IMR-90 (cell line): ENCODE data around the gene GNB2. TPM values are rescaled to one million over a fixed set of nuclear protein-coding genes. Genes with fewer than 3 reads are reported as not detected.

Experiments used
- ATAC-seq: fragments of 200-7000 bp; cut with Tn5 transposase; 2 replicates; pipeline ENCODE4 v1.9.1; 2020; ENCODE audit warnings: low read depth, mild to moderate bottlenecking, moderate library complexity
- BruUV-seq: library from RNA; stranded (reverse); fragments of 400-500 nt; replicated peaks from 2 replicates; lab custom pipeline; 2021; lab: Mats Ljungman, UMichigan
- CTCF ChIA-PET: fragments of 300-600 bp; formaldehyde crosslinking; extraction: SDS; loops from one replicate; lab custom pipeline; 2021; ENCODE audit warnings: antibody characterized with exemption; lab: Yijun Ruan, JAX
- POLR2A ChIA-PET: fragments of 300-600 bp; sonication (Branson Sonifier 250); formaldehyde crosslinking; loops from one replicate; lab custom pipeline; 2022; ENCODE audit warnings: antibody characterized with exemption; ENCODE audit not compliant: unreplicated experiment; lab: Charles Lee
- DNase-seq: peaks from one replicate; pipeline ENCODE4 v3.0.0; 2013
- H2AFZ ChIP-seq: replicated peaks from 2 replicates; pipeline ENCODE3; 2013; ENCODE audit warnings: low read length, mild to moderate bottlenecking; ENCODE audit not compliant: poor library complexity
- H2AK5ac ChIP-seq: 2 replicates; pipeline ENCODE4 v1.6.1; 2013; ENCODE audit warnings: low read depth, low read length, inconsistent platforms
- H2AK9ac ChIP-seq: replicated peaks from 2 replicates; pipeline ENCODE3; 2013; ENCODE audit warnings: mild to moderate bottlenecking, low read depth, low read length, moderate library complexity; ENCODE audit not compliant: poor library complexity
- H2BK120ac ChIP-seq: 2 replicates; pipeline ENCODE4 v1.6.1; 2013; ENCODE audit warnings: low read depth, low read length, inconsistent platforms
- H2BK15ac ChIP-seq: 3 replicates; pipeline ENCODE4 v1.6.1; 2013; ENCODE audit warnings: low read depth, low read length, inconsistent platforms
- H2BK20ac ChIP-seq: 2 replicates; pipeline ENCODE4 v1.6.1; 2013; ENCODE audit warnings: low read depth, mild to moderate bottlenecking, inconsistent platforms, low read length, moderate library complexity
- H2BK5ac ChIP-seq: 2 replicates; pipeline ENCODE4 v1.6.1; 2013; ENCODE audit warnings: mild to moderate bottlenecking, low read depth, low read length, inconsistent platforms; ENCODE audit not compliant: poor library complexity, severe bottlenecking
- H3K14ac ChIP-seq: replicated peaks from 2 replicates; pipeline ENCODE4 v1.6.1; 2013; ENCODE audit warnings: low read depth, low read length, inconsistent platforms
- H3K18ac ChIP-seq: 2 replicates; pipeline ENCODE4 v1.6.1; 2013; ENCODE audit warnings: low read depth, low read length, control low read depth
- H3K23ac ChIP-seq: 2 replicates; pipeline ENCODE4 v1.6.1; 2013; ENCODE audit warnings: low read depth, low read length, inconsistent platforms
- H3K27ac ChIP-seq: 2 replicates; pipeline ENCODE4 v1.5.1; 2013; ENCODE audit warnings: mild to moderate bottlenecking, control low read depth, low read length; ENCODE audit not compliant: insufficient read depth
- H3K27me3 ChIP-seq: 2 replicates; pipeline ENCODE4 v1.6.1; 2013; ENCODE audit warnings: low read length; ENCODE audit not compliant: control insufficient read depth, insufficient read depth
- H3K36me3 ChIP-seq: 2 replicates; pipeline ENCODE4 v1.6.1; 2013; ENCODE audit warnings: low read length, mixed read lengths; ENCODE audit not compliant: control insufficient read depth, insufficient read depth
- H3K4ac ChIP-seq: 2 replicates; pipeline ENCODE4 v1.6.1; 2013; ENCODE audit warnings: low read depth, low read length, inconsistent platforms
- H3K4me1 ChIP-seq: 2 replicates; pipeline ENCODE4 v1.6.1; 2013; ENCODE audit warnings: low read length, mixed read lengths; ENCODE audit not compliant: control insufficient read depth, insufficient read depth
- H3K4me2 ChIP-seq: 2 replicates; pipeline ENCODE4 v1.6.1; 2013; ENCODE audit warnings: low read depth, mild to moderate bottlenecking, control low read depth, low read length, moderate library complexity
- H3K4me3 ChIP-seq: 2 replicates; pipeline ENCODE4 v1.5.1; 2013; ENCODE audit warnings: low read depth, mild to moderate bottlenecking, control low read depth, low read length, moderate library complexity; ENCODE audit not compliant: insufficient read depth
- H3K56ac ChIP-seq: 2 replicates; pipeline ENCODE4 v1.6.1; 2013; ENCODE audit warnings: low read length, inconsistent platforms; ENCODE audit not compliant: insufficient read depth; ENCODE audit errors: extremely low read depth
- H3K79me1 ChIP-seq, 2 experiments: 2 replicates each; pipeline ENCODE4 v1.6.1; 2013; ENCODE audit warnings: low read length in 2 of 2, inconsistent platforms in 1 of 2, low read depth in 1 of 2
- H3K9ac ChIP-seq: 2 replicates; pipeline ENCODE4 v1.6.1; 2013; ENCODE audit warnings: low read depth, low read length, control low read depth
- H3K9me1 ChIP-seq: 2 replicates; pipeline ENCODE4 v1.6.1; 2013; ENCODE audit warnings: low read length, inconsistent platforms; ENCODE audit not compliant: insufficient read depth
- H3K9me3 ChIP-seq: 2 replicates; pipeline ENCODE4 v1.6.1; 2013; ENCODE audit warnings: low read length; ENCODE audit not compliant: control insufficient read depth, insufficient read depth
- H4K20me1 ChIP-seq: 2 replicates; pipeline ENCODE4 v1.6.1; 2013; ENCODE audit warnings: low read length, inconsistent platforms; ENCODE audit not compliant: insufficient read depth
- H4K5ac ChIP-seq: 2 replicates; pipeline ENCODE4 v1.6.1; 2013; ENCODE audit warnings: mild to moderate bottlenecking, low read depth, low read length, control low read depth
- H4K8ac ChIP-seq, 2 experiments: 2 replicates each; pipeline ENCODE4 v1.6.1; 2013; ENCODE audit warnings: low read depth in 2 of 2, low read length in 2 of 2, control low read depth in 1 of 2, inconsistent platforms in 1 of 2
- H4K91ac ChIP-seq: 2 replicates; pipeline ENCODE4 v1.6.1; 2013; ENCODE audit warnings: low read depth, low read length, inconsistent platforms; ENCODE audit not compliant: insufficient read depth
- BHLHE40 ChIP-seq: fragments of 150-350 bp; IDR thresholded peaks from 2 replicates; pipeline ENCODE4 v1.6.1; 2016; ENCODE audit warnings: mild to moderate bottlenecking, low read depth, low read length
- CEBPB ChIP-seq: IDR thresholded peaks from 2 replicates; pipeline ENCODE4 v1.6.1; 2012; ENCODE audit warnings: low read depth, low read length, improper control_type of control experiment
- CHD1 ChIP-seq: IDR thresholded peaks from 2 replicates; pipeline ENCODE4 v1.6.1; 2012; ENCODE audit warnings: low read depth, low read length, improper control_type of control experiment
- FOS ChIP-seq: fragments of 150-350 bp; IDR thresholded peaks from 2 replicates; pipeline ENCODE4 v1.6.1; 2016; ENCODE audit warnings: low read depth, low read length
- MAFK ChIP-seq: IDR thresholded peaks from 2 replicates; pipeline ENCODE4 v1.6.1; 2012; ENCODE audit warnings: low read depth, low read length, improper control_type of control experiment
- MAZ ChIP-seq: IDR thresholded peaks from 2 replicates; pipeline ENCODE4 v1.6.1; 2012; ENCODE audit warnings: low read depth, mild to moderate bottlenecking, low read length, improper control_type of control experiment, moderate library complexity, borderline replicate concordance
- MXI1 ChIP-seq: IDR thresholded peaks from 2 replicates; pipeline ENCODE4 v1.6.1; 2012; ENCODE audit warnings: low read depth, mild to moderate bottlenecking, low read length, moderate library complexity, borderline replicate concordance
- NFE2L2 ChIP-seq: fragments of 150-350 bp; IDR thresholded peaks from 2 replicates; pipeline ENCODE4 v1.6.1; 2016; ENCODE audit warnings: low read depth, mild to moderate bottlenecking, low read length
- POLR2A ChIP-seq: IDR thresholded peaks from 2 replicates; pipeline ENCODE4 v1.6.1; 2012; ENCODE audit warnings: mild to moderate bottlenecking, low read depth, low read length
- RAD21 ChIP-seq: IDR thresholded peaks from 2 replicates; pipeline ENCODE4 v1.6.1; 2012; ENCODE audit warnings: low read length, improper control_type of control experiment
- RCOR1 ChIP-seq: IDR thresholded peaks from 2 replicates; pipeline ENCODE4 v1.6.1; 2012; ENCODE audit warnings: mild to moderate bottlenecking, low read length, improper control_type of control experiment; ENCODE audit not compliant: insufficient replicate concordance
- RFX5 ChIP-seq: IDR thresholded peaks from 2 replicates; pipeline ENCODE4 v1.8.0; 2012; ENCODE audit warnings: low read depth, mild to moderate bottlenecking, low read length, moderate library complexity
- SMC3 ChIP-seq: fragments of 150-350 bp; IDR thresholded peaks from 2 replicates; pipeline ENCODE4 v1.6.1; 2016; ENCODE audit warnings: low read depth, mild to moderate bottlenecking, antibody characterized with exemption, low read length, moderate library complexity
- WGBS, 2 experiments: methylation state at CpG; one replicate each; pipeline versions ENCODE4 v1.1.5 to v1.1.7; 2013; ENCODE audit warnings: missing lambda C conversion rate in 2 of 2; ENCODE audit not compliant: insufficient read length in 1 of 2; ENCODE audit errors: extremely low coverage in 2 of 2; 5-methylcytosine and 5-hydroxymethylcytosine counted together
- dilution Hi-C: fragments of 300-500 bp; cut with HindIII; formaldehyde crosslinking; loops from one replicate; pipeline ENCODE4 v1.14.3; 2018; ENCODE audit warnings: low sequenced_read_pairs; ENCODE audit not compliant: unreplicated experiment
- in situ Hi-C: fragments of 300-500 bp; cut with MboI; formaldehyde crosslinking; loops from 3 replicates; pipeline ENCODE4 v1.14.3; 2019; ENCODE audit warnings: low sequenced_read_pairs, inconsistent platforms, mixed read lengths
- intact Hi-C: fragments of 100-400 bp; cut with micrococcal nuclease; formaldehyde crosslinking; loops from 2 replicates; pipeline ENCODE4 v1.10.0; 2022
- polyA plus RNA-seq, 3 experiments: library from polyadenylated mRNA; depleted of rRNA; stranded (reverse); fragments of >200 nt; gene quantifications; 2 replicates each; pipeline ENCODE4 v1.2.3, GENCODE V29; 2012; ENCODE audit warnings: low replicate concordance in 1 of 3
- total RNA-seq: library from RNA; depleted of rRNA; stranded (reverse); fragments of >200 nt; gene quantifications from 2 replicates; pipeline ENCODE4 v1.2.3, GENCODE V29; 2012
- TF ChIP-seq, protein P1 (sequence below): fragments of 150-350 bp; IDR thresholded peaks from 2 replicates; pipeline ENCODE4 v1.6.1; 2017; ENCODE audit warnings: mild to moderate bottlenecking, antibody characterized with exemption, low read length, low read depth
- TF ChIP-seq, protein P2 (sequence below): fragments of 150-350 bp; IDR thresholded peaks from 2 replicates; pipeline ENCODE4 v1.6.1; 2016; ENCODE audit warnings: low read depth, mild to moderate bottlenecking, low read length, moderate library complexity, borderline replicate concordance
- TF ChIP-seq, protein P3 (sequence below): conservative IDR thresholded peaks from 2 replicates; pipeline ENCODE4 v1.5.1; 2012; ENCODE audit warnings: mild to moderate bottlenecking, low read depth, low read length, improper control_type of control experiment

The GNB2 gene
- total and polyA plus RNA-seq, 2 of the 4 experiments (the other 2 are of a cell fraction) = 62.0 to 279 TPM

DNA sequence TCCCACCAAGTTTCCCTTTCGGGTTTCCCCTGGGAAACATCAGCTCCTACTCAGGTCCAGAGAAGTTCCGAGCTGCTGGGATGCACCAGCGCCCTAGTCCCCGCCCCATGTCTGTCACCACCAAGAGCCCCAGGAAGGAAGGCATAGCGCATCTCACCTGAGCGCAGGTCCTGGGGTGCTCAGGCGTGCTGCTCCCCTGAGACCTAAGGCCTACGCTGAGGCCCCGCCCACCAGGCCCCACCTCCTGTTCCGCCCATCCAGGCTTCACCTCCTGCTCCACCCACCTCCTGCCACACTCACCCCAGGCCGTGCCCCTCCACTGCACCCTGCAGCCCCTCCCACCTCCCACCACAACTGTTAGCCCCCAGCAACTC is 31.0 kb upstream of the GNB2 start:
- no peak overlapping the region for H3K14ac ChIP-seq
- no peak overlapping the region for H3K27ac ChIP-seq
- H4K5ac ChIP-seq = no peak overlapping the region
- in situ Hi-C loops = no loop called here
- WGBS, 2 experiments = 66% methylated on average over 6 of the region's 11 CpGs; no CpG with 5 or more reads in 1 of the 2 experiments
- no peak overlapping the region for H2AK9ac ChIP-seq
- TF ChIP-seq SMC3 (no peak), MAFK (no peak), CHD1 (no peak), RFX5 (no peak), NFE2L2 (no peak), CEBPB (no peak), POLR2A (no peak), FOS (no peak), BHLHE40 (no peak), RAD21 (no peak), MXI1 (no peak), MAZ (no peak), RCOR1 (no peak)
- TF ChIP-seq, protein P1, sequence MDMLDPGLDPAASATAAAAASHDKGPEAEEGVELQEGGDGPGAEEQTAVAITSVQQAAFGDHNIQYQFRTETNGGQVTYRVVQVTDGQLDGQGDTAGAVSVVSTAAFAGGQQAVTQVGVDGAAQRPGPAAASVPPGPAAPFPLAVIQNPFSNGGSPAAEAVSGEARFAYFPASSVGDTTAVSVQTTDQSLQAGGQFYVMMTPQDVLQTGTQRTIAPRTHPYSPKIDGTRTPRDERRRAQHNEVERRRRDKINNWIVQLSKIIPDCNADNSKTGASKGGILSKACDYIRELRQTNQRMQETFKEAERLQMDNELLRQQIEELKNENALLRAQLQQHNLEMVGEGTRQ = no peak
- TF ChIP-seq, protein P2, sequence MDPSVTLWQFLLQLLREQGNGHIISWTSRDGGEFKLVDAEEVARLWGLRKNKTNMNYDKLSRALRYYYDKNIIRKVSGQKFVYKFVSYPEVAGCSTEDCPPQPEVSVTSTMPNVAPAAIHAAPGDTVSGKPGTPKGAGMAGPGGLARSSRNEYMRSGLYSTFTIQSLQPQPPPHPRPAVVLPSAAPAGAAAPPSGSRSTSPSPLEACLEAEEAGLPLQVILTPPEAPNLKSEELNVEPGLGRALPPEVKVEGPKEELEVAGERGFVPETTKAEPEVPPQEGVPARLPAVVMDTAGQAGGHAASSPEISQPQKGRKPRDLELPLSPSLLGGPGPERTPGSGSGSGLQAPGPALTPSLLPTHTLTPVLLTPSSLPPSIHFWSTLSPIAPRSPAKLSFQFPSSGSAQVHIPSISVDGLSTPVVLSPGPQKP = no peak
- TF ChIP-seq, protein P3, sequence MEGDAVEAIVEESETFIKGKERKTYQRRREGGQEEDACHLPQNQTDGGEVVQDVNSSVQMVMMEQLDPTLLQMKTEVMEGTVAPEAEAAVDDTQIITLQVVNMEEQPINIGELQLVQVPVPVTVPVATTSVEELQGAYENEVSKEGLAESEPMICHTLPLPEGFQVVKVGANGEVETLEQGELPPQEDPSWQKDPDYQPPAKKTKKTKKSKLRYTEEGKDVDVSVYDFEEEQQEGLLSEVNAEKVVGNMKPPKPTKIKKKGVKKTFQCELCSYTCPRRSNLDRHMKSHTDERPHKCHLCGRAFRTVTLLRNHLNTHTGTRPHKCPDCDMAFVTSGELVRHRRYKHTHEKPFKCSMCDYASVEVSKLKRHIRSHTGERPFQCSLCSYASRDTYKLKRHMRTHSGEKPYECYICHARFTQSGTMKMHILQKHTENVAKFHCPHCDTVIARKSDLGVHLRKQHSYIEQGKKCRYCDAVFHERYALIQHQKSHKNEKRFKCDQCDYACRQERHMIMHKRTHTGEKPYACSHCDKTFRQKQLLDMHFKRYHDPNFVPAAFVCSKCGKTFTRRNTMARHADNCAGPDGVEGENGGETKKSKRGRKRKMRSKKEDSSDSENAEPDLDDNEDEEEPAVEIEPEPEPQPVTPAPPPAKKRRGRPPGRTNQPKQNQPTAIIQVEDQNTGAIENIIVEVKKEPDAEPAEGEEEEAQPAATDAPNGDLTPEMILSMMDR = no peak
- no peak overlapping the region for H2BK5ac ChIP-seq
- no peak overlapping the region for H3K4me2 ChIP-seq
- H4K8ac ChIP-seq = no peak overlapping the region
- H2BK120ac ChIP-seq = no peak overlapping the region
- H2AK5ac ChIP-seq = no peak overlapping the region
- no peaks in the 10 kb centered on the region for H3K36me3 ChIP-seq
- no peak overlapping the region for H3K18ac ChIP-seq
- dilution Hi-C loops = no loop called here
- ChIA-PET POLR2A (no interaction called here), CTCF (no interaction called here)
- H3K9ac ChIP-seq = no peak overlapping the region
- no TSS peak for BruUV-seq
- no peak overlapping the region for H3K4me3 ChIP-seq
- no peaks in the 10 kb centered on the region for H3K4me1 ChIP-seq
- peak overlapping the region; percentile 33 for H2AFZ ChIP-seq
- H2BK15ac ChIP-seq = no peak overlapping the region
- no peaks in the 10 kb centered on the region for H3K9me3 ChIP-seq
- H2BK20ac ChIP-seq = no peak overlapping the region
- no peak overlapping the region for H3K56ac ChIP-seq
- no peaks in the 10 kb centered on the region for H3K79me1 ChIP-seq
- intact Hi-C loops = no loop called here
- no peaks in the 10 kb centered on the region for H3K9me1 ChIP-seq
- H3K27me3 ChIP-seq = peaks cover 29% of the 10 kb centered on the region
- ATAC-seq = no peak
- DNase-seq = no peak
- no peak overlapping the region for H3K23ac ChIP-seq
- H4K20me1 ChIP-seq = no peaks in the 10 kb centered on the region
- H4K91ac ChIP-seq = no peak overlapping the region
- no peak overlapping the region for H3K4ac ChIP-seq
